ENCODE results near the gene LPCAT4.

- TF ChIP-seq RAD21 (IDR thresholded peaks at IDR 0.05; ENCODE audit: low read depth) = no peak
- no peak for TF ChIP-seq CEBPB (IDR thresholded peaks at IDR 0.05)
- TF ChIP-seq EP300 (IDR thresholded peaks at IDR 0.05; ENCODE audit: borderline replicate concordance) = no peak
- no peak for TF ChIP-seq FOXM1 (IDR thresholded peaks at IDR 0.05; ENCODE audit: borderline replicate concordance, low read depth)
These were observed 3.6 kb upstream of the LPCAT4 start for GRCh38 chr15:34370643-34371042.
